ENCODE data around the gene CAV1.

Gene CAV1

GRCh38 chr7:116573541-116573940, 48.7 kb downstream of the CAV1 start:
- no peak for TF ChIP-seq CTCF (IDR thresholded peaks at IDR 0.05; ENCODE audit: borderline replicate concordance, insufficient read depth, low read depth, low read length)

GRCh38 chr7:116574025-116574822, 49.4 kb downstream of the CAV1 start:
- H3K4me3 ChIP-seq (ENCODE audit: low read depth, low read length), result no peak overlapping the region
- no peak for TF ChIP-seq CTCF (IDR thresholded peaks at IDR 0.05; ENCODE audit: borderline replicate concordance, insufficient read depth, low read depth, low read length)

More at GRCh38 chr7:116573541-116573940, 48.7 kb downstream of the CAV1 start:
- no peak overlapping the region for H3K4me3 ChIP-seq (ENCODE audit: low read depth, low read length)

GRCh38 chr7:116575853-116576252, 51.0 kb downstream of the CAV1 start:
- no peak overlapping the region for H3K4me3 ChIP-seq (ENCODE audit: low read depth, low read length)
- TF ChIP-seq CTCF (IDR thresholded peaks at IDR 0.05; ENCODE audit: borderline replicate concordance, insufficient read depth, low read depth, low read length), result no peak

GRCh38 chr7:116576350-116577319, 51.8 kb downstream of the CAV1 start:
- H3K4me3 ChIP-seq (ENCODE audit: low read depth, low read length), result no peak overlapping the region
- no peak for TF ChIP-seq CTCF (IDR thresholded peaks at IDR 0.05; ENCODE audit: borderline replicate concordance, insufficient read depth, low read depth, low read length)

GRCh38 chr7:116577320-116577871, 52.6 kb downstream of the CAV1 start:
- TF ChIP-seq CTCF (IDR thresholded peaks at IDR 0.05; ENCODE audit: borderline replicate concordance, insufficient read depth, low read depth, low read length), result no peak
- no peak overlapping the region for H3K4me3 ChIP-seq (ENCODE audit: low read depth, low read length)

- no peak for TF ChIP-seq CTCF (IDR thresholded peaks at IDR 0.05; ENCODE audit: borderline replicate concordance, insufficient read depth, low read depth, low read length)
- H3K4me3 ChIP-seq (ENCODE audit: low read depth, low read length), result no peak overlapping the region
Measured at GRCh38 chr7:116578526-116578925, 53.7 kb downstream of the CAV1 start.
